ENCODE results near the gene GMDS.
"Not testable (repeated sequence)": the region's sequence is repeated elsewhere in the genome, so short reads cannot be mapped to it uniquely, and the experiment has no call there.

Gene GMDS

DNA sequence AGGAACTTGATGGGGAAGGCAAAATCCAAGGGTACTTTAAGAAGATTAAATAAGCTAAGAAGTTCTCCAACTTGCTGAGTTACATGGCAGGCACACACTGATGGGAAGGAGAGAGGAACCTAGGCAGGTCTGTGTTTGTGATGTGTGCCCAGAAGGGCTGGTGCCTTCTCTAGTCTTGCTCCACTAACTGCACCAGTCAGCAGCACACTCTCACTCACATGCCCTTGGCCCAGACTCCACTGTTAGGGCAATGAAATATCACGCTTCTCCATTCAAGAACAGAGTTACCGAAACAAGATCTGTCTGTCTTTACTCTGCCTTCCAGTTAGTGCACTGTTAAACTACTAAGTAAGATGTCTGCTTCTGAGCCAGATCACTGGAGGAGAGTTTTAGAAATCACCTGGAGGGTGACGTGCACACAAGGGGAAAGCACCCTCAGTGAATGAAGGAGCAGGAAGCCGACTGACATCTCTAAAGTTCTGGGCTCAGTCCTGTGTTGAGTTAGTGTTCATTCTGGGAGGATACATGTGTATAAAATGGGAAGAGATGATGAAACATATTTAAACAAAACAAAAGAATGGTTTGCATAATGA, 384.6 kb downstream of the GMDS start:
- DNase-seq (ENCODE audit: low read depth in 3 of 3), result no peak

DNA sequence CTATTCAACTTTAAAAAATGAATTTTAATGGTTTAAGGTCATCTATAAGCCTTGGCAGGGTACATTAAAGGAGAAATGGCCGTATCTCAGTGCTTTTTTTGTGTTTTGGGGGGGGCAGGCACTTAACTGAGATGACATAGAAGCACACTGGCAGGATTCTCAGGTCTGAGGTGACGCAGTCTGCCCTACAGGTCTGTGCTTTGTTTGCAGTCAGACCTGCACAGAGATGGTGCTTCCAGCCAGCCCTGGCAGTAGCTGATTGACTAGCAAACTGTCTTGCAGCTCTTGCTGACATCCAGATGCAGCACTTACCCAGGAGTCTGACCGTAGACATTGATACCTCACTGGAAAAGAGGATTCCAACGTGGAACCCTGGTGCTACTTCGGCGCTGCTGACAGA, 386.5 kb downstream of the GMDS start:
- DNase-seq (ENCODE audit: low read depth in 3 of 3), result no peak

DNA sequence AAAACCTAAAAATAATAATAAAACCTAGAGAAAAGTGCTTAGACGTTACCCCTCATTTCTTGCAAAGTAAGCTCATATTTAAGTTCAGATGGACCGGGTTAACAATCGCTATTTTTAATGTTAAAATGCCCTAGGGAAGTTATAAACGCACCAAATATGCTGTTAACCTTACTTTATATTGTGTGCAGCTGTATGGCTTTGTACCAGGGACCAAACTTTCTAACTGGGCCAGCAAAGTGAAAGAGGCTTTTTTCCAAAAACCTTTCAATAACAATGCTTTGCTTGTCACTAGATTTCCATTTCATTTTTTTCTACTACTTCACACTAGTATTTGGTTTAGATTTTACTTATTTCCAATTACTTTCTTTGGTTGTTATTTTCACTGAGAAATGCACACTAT, 387.2 kb downstream of the GMDS start:
- DNase-seq (ENCODE audit: low read depth in 3 of 3), result no peak

DNA sequence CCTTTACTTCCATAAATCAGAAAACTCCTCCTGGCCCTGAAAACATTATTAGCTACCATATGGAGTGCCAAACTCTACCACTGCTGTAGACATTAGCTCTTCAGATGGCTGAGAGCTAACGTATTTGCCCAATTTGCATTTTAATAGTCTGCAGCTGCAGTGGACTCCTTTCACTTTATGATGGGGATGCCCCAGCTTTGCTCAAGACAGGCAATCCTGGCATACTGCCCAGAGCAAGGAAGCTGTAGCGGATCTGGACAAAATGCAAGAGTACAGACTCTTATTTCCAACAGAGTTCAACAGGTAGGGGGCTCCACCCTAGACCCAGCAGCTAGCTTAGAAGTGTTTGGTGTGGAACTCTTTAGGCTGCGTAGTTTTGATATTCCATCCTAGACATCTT, 389.0 kb downstream of the GMDS start:
- DNase-seq (ENCODE audit: low read depth in 3 of 3), result no peak

DNA sequence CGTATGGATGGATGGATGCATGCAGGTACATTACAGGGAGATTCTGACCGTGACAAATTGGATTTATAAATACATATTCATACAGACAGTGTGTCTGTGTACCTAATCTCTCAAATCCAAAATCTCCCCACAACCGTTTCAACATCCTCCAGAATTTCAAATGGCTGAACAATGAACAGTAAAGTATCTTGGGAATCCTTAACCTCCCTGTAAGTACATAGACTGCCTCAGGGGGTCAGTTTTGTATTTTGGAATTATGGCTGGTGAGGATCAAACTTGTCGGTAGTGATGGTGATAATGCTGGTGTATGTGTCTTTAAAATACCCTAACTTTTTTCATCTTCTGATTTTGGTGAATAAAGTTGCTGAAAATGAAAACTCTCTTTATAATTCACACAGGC, 389.5 kb downstream of the GMDS start:
- DNase-seq (ENCODE audit: low read depth in 3 of 3), result no peak

DNA sequence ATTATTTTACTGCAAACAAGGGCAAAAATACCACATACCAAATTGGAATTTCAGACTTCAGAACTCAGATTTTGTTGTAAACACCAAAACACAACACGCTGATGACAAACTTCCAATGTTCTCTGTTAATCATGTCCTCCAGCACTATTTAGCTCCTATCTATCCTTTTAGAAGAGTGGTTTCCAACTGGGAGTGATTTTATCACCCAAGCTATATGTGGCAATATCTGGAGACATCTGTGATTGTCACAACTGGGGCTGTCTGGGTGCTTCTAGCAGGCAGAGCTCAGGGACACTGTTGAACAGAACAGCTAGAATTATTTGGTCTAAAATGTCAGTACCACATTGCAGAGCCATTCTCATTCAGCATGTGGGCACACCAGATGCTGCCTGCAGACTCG, 391.1 kb downstream of the GMDS start:
- no peak for DNase-seq (ENCODE audit: low read depth in 3 of 3)

DNA sequence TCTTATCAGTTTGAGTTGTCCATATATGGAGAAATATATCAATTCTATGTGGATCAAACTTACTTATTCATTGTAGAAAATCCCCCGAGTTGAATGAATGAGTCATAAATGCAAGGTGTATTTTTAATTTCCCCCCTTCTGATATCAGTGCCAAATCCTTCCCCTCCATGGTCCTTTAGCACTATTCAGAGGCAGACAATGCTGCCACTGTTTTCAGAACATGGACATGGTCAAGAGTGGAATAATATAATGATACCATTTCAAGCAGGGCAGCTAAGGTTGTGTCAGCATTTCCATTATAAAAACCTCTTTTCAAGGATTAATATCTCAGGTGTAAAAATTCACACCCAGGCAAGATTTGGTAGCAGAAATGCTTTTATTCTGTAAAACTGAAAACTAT, 391.6 kb downstream of the GMDS start:
- no peak for DNase-seq (ENCODE audit: low read depth in 3 of 3)

DNA sequence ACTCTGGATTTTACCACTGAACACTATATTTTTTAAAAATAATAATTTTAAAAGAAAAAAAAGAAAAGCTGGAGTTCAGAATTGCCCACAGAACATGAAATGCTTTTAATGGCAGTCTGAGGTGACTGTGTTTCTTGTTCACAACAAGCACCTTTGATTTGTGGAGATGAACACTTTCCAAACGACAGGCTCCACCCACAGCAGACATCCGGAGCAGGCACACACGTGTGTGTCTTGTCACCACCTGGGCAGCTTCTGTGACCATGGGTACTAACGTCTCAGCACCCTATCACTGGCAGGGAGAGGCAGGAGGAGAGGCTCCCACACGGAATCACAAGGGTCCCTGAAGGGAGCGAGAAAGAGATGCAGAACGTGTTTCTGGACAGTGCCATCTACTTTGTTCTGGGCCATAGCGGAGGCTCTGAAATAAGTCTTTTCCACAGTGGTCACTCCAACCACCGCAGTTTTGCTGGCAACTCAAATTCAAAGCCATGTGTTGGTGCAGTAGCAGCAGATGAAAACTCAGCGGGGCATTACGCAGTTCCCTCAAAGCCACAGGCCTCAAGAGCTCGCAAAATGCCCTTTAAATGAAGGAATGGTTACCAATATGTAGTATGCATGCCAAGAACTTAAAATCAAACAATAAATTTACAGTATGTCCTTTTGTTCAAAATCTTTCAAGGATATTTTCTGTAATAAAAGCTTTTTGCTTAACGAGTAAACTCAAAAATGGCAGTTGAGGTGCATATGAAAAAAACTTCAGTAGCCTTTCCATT, 393.5 kb downstream of the GMDS start:
- DNase-seq (ENCODE audit: low read depth in 3 of 3), result no peak

DNA sequence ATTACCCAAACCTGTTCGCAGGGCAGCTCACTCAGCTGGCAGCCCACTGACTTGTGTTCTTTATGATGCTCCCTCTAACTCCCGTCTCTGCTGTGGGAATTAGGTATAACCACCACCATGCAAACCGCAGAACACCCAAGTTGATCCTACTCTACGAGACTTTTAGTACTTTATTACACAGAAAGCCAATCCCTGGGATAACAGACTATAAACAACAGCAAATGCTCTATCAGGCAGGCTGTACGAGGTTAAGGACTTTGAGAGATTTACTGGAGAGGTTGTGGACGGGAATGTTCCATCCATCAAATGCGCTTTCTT, 394.6 kb downstream of the GMDS start:
- no peak for DNase-seq (ENCODE audit: low read depth in 3 of 3)

DNA sequence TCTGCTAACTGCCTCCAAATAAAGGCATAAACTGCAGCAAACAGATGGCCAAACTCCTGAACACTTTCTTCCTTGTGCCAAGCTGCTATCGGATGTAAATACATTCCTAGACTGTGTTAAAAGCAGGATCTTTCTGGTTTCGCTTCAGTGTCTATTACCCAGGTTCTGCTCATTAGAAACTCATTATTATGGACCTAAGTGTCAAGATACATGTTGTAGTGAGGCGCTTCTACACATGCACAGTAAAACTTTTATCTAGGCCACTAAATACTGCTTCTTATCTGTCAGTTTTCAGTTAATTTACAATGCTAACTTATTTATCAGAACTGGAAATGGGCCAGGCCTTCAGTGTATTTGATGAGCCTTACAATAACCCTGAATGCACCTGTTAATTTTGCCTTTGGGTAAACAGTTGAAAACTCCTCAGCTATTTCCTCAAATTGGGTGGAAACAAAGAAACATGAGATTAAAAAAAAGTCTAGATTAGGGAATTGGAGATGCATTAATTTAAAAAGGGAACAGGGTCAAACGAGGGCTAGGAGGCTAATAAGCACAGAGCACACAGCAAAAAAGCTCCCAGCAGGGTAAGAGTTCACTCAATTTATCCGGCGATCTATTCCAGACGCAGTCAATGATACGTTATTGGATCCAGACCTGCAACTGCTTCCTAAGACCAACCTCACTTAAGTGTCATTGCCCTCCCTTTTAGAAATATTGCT, 395.1 kb downstream of the GMDS start:
- no peak for DNase-seq (ENCODE audit: low read depth in 3 of 3)

DNA sequence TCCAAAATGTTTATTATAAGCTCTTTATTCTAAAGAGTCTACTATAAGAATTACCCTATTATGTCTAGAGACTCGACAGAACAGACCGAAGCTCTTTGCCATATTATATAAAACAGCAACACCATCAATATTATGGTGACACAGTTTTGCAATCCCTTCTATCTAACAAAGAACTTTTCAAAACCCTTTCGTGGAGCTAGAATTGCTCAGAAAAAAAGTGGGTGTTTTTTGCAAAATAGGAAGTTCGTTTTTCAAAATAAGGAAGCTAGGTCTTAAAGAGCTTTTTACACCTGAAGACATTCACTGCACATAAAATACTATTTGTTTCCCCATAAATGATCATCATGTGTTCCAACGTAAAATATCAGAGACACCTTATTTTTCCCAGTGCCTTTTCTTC, 395.7 kb downstream of the GMDS start:
- DNase-seq (ENCODE audit: low read depth in 3 of 3), result no peak

DNA sequence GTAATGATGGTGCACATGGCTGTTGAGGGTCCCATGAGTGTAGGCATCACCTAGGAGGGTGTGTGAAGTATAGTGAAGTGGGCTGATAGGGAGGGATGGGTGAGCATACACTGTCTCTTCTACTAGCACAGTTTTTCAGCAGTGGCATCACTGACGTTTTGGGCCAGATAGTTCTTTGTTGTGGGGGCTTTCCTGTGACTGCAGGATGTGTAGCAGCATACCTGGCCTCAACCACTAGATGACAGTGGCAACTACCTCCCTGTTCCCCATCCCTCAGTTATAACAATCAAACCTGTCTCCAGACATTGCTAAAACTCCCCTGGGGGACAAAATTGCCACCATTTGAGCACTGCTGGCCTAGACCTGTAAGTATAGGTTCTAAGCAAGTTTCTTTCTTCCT, 396.7 kb downstream of the GMDS start:
- no peak for DNase-seq (ENCODE audit: low read depth in 3 of 3)

DNA sequence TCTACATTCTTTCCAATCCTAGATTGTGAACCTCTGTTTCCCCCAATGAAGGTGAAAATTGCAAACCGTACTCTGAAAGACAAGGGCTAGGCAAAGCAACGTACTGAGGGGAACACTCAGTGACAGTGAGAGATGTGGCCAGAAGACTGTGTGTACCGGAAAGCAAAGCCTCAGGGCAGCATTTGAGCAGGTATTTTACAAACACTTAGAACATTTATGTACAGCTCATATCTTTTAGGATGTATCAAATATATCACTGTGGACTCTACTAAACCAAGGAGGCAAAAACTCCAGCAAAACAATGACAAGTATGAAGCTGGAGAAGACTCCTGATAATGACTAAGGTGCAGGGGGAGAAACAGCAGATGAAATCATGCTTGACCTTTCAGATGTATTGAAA, 398.8 kb downstream of the GMDS start:
- no peak for DNase-seq (ENCODE audit: low read depth in 3 of 3)

DNA sequence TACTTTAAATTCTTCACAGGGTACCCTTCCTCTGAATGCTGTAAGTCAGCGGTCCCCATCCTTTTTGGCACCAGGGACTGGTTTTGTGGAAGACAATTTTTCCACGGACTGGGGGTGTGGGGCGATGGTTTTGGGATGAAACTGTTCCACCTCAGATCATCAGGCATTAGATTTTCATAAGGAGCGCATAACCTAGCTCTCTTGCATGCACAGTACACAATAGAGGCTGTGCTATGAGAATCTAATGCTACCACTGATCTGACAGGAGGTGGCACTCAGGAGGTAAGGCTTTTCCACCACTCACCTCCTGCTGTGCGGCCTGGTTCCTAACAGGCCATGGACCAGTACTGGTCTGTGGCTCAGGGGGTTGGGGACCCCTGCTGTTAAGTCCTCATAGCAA, 399.9 kb downstream of the GMDS start:
- not testable (repeated sequence) for DNase-seq (ENCODE audit: low read depth in 3 of 3)

DNA sequence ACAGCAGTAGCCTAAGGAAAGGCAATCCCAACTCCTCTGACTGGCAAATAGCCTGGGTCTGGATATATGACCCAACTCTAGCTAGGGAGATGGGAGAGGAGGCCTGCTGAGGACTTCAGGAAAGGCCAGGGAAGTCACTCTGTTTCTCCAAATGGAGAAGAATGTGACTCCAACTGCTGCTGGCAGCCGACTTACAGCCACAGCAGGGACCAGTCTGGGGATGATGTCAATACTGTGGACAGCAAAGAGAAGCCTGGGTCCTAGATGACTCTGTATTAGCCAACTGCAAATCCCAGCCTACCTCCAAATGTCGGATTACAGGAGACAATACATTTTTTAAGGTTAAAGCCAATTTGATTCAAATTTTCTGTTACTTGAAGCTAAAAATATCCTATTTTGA, 403.1 kb downstream of the GMDS start:
- DNase-seq (ENCODE audit: low read depth in 3 of 3), result no peak

DNA sequence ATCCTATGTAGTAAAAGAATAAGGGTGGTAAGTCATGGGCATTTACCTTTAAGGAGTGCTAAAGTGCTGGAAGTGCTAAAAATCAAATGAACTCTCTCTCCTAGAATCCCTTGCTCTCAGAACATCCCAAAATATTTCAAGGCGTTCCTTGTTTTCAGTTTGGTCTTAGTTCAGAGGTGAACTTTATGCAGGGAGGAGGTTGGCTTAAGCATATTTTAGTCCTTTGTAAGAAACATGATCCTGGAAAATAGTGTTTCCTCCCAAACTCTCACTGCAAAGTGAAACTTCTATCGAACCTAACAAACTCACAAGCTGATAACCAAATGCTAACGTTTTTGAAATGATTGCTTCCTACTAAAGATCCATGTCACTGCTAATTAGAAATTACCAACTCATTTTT, 404.3 kb downstream of the GMDS start:
- no peak for DNase-seq (ENCODE audit: low read depth in 3 of 3)

DNA sequence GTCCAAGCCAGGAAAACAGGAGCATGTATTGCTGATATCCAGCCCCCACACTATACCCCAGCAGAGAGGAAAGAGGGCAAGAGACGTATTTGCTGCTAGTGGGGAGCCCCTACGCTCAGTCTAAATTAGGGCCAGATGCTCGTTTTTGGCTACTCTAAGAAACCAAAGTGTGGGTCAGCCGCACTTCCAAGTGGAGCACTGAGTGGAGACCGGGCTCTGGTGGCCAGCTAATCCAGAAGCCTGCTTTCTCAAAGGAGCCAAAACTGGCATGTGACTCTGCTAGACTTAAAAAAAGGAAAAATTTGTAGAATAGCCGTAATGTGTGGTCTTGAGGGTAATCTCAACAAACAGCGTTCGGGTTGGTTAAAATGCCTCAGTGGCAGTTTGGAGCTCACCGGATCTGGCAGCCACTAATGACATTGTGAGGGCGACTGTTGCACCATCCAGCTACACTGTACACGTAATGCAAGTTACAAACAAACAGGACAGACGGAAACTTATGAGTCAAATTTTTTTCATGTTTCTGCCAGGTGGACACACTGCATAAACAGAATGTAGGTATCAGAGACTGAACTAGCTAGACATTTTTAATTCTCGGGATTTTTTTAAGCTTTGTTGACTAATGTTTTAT, 404.8 kb downstream of the GMDS start:
- no peak for DNase-seq (ENCODE audit: low read depth in 3 of 3)

DNA sequence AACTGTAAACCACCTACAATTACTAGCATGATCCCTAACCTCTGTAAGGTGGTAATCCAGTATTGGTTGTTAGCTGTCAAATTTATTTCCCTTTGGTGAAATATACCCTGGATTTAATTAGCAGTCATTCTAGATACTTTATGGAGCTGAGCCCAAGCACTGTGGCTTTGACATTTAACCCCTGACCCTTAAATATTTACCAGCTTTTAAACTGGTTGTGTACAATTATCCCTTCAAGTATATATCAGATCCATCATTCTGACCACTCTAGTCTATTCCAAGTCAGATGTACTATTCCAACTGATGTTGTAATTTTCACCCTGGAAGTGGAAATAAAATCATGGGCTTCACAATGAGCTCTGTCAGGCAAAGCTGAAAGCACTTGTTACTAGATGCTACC, 406.0 kb downstream of the GMDS start:
- no peak for DNase-seq (ENCODE audit: low read depth in 3 of 3)

DNA sequence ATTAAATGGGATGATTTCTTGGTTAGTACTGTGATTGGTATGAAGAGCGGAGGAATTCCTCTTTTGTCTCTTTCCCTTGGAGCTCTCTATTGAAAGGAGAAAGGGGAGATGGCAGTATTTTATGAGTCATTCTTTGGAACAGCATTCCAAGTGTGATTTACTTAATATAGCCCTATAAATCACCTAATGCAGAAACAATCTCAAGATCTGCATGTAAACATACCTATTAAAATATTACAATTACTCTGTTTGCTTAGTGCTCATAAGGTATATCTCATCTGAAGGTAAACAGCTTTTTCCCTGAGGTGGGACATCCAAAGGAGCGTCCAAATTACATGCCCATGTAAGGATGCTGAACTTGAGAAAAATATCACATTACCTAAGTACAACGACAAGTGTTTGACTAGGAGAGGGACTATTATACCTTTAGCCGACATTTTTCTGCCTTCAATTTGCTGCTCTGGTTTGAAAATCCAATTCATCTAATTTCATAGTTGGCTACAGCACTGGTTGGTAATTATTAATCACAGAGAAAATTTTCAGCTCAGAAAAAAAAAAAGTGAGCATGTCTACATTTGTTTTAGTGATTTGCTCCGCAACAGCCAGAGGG, 406.7 kb downstream of the GMDS start:
- no peak for DNase-seq (ENCODE audit: low read depth in 3 of 3)

DNA sequence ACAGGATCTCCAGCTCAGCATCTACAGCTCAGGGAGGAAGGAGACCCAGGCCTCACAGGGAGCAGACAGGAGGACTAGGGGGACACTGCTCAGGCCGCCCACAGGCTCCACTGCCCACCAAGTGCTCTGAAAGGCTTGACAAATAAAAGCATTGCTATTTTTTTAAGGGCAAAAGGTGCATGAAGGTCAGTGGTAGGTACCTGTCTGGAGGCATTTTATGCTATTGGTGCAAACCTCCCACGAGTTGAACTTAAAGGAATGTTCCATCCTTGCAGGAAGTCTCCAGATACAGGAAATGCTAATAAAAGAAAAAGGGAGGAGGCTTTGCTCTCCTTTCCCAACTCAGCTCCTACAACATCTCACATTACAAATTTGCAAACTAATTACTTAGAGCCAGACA, 407.6 kb downstream of the GMDS start:
- no peak for DNase-seq (ENCODE audit: low read depth in 3 of 3)

DNA sequence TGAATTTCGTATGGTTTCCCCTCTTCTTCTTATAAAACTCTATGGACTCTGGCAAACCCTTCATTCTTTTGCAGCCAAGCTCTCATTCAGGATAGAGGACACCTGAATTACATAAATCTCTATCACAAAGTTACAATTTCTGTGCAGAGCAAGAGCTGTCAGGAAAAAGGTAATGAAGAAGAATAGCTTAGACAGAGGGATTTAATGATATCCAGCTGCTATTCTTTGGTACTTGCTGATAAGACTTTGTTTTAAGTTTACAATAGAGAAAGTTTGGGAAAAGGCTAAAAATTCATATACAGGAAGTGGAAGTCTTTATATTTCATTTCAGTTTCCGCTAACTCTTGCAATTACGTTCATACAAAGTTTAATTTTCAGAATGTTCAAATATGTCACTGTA, 408.7 kb downstream of the GMDS start:
- DNase-seq (ENCODE audit: low read depth in 3 of 3), result no peak
